ENCODE measurements around the gene GNAI2.
A peak's percentile ranks its signal among the peaks of the same experiment; 100 is the strongest.
"Not testable (repeated sequence)": the region's sequence is repeated elsewhere in the genome, so short reads cannot be mapped to it uniquely, and the experiment has no call there.

Gene GNAI2

GRCh38 chr3:50213373-50213772 lies 22.6 kb upstream of the GNAI2 start:
- ATAC-seq (no peak), DNase-seq (no peak)
- Mint-ChIP-seq H3K4me1 (peaks cover 11% of the 10 kb centered on the region), H3K27ac (no peak overlapping the region), H3K9me3 (no peaks in the 10 kb centered on the region), H3K4me3 (no peak overlapping the region), H3K27me3 (no peaks in the 10 kb centered on the region)

DNA sequence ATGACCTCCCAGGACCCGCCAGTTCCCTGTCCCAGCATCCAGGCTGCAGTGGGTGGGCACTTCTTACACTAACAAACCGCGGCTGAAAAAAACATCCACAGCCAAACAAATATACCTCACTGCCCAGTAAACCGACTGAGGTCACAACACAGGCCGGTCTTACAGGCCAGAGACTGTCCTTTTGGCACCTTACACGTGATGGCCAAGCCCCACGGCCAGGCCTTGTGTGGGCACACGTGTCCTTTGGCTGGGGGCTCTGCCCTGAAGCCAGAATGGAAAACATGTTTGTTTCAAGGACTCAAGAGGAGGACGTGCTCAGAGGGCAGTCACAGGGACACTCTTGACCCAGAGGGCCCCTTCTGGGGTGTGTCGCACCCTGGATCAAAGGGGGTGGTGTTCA lies 21.2 kb upstream of the GNAI2 start:
- no peak overlapping the region for H3K27ac Mint-ChIP-seq
- ATAC-seq, result no peak
- no peaks in the 10 kb centered on the region for H3K9me3 Mint-ChIP-seq
- no peak overlapping the region for H3K4me3 Mint-ChIP-seq
- DNase-seq, result no peak
- H3K4me1 Mint-ChIP-seq, result peaks cover 11% of the 10 kb centered on the region
- no peaks in the 10 kb centered on the region for H3K27me3 Mint-ChIP-seq

GRCh38 chr3:50215529-50215928 lies 20.5 kb upstream of the GNAI2 start:
- no peak overlapping the region for H3K4me3 Mint-ChIP-seq
- no peaks in the 10 kb centered on the region for H3K9me3 Mint-ChIP-seq
- H3K4me1 Mint-ChIP-seq, result peaks cover 17% of the 10 kb centered on the region
- H3K27me3 Mint-ChIP-seq, result no peaks in the 10 kb centered on the region
- no peak overlapping the region for H3K27ac Mint-ChIP-seq
- DNase-seq (no peak), ATAC-seq (no peak)

GRCh38 chr3:50217681-50218080 lies 18.3 kb upstream of the GNAI2 start:
- ATAC-seq, result no peak
- Mint-ChIP-seq H3K4me3 (no peak overlapping the region), H3K27ac (peak overlapping the region in 1 of 2 donors; percentile 20), H3K27me3 (no peaks in the 10 kb centered on the region), H3K4me1 (peaks cover 13% of the 10 kb centered on the region), H3K9me3 (no peaks in the 10 kb centered on the region)
- no peak for DNase-seq

DNA sequence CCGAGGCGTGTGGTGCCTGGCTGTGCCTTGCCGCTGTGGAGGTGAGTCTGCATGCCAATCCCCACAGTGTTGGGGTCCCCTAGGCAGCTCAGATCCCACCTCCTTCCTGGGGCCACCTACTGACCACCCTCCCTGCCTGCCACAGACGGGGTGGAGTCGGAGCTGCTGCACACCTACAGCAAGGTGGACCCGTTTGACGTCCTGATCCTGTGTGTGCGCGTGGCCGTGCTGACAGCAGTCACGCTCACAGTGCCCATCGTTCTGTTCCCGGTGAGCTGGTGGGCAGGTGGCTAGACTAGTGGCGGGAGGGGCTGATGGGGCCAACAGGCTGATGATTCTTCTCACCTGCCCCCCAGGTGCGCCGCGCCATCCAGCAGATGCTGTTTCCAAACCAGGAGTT lies 17.6 kb upstream of the GNAI2 start:
- H3K27ac Mint-ChIP-seq, result no peak overlapping the region
- peaks cover 13% of the 10 kb centered on the region for H3K4me1 Mint-ChIP-seq
- ATAC-seq (no peak), DNase-seq (no peak)
- no peak overlapping the region for H3K4me3 Mint-ChIP-seq
- H3K9me3 Mint-ChIP-seq, result no peaks in the 10 kb centered on the region
- no peaks in the 10 kb centered on the region for H3K27me3 Mint-ChIP-seq

DNA sequence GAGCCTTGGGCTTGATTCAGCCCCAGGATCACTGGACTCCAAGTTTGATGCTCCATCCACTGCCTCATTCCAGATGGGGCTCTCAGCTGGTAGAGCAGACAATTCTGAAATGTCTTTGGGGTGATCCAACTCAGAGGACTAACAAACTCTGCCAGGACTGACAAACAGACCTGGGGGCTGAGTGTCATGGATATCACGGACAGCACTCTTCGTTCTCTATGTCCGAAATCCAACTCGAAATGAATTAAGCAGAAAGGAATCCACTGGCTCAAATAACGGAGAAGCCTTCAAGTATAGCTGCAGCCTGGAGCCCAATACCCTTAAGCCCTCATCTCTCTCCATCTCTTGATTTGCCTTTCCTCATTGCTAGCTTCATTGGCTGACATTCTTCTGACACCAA lies 16.7 kb upstream of the GNAI2 start:
- no peak for DNase-seq
- no peaks in the 10 kb centered on the region for H3K9me3 Mint-ChIP-seq
- peaks cover 13% of the 10 kb centered on the region for H3K4me1 Mint-ChIP-seq
- no peak overlapping the region for H3K27ac Mint-ChIP-seq
- ATAC-seq, result no peak
- H3K4me3 Mint-ChIP-seq, result no peak overlapping the region
- peaks cover 7% of the 10 kb centered on the region for H3K27me3 Mint-ChIP-seq

DNA sequence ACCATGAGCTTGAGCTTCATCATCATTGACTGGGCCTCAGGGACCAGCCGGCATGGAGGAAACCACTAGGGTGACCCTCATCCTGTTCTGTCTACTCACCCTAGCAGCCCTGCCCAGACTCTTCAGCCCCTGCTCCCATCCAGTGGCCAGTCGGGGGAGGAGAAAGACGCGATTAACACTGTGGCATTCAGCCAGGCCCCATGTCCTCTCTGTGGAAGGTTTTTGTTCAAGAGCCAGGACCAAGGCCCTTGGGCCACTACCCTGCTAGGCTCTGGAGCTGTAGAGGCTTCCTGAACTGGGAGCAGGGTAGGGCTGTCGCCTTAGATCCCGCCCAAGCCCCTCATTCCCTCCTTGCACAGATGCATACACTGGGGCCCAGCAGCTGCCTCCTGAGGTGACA lies 15.9 kb upstream of the GNAI2 start:
- DNase-seq (no peak), ATAC-seq (no peak)
- Mint-ChIP-seq H3K27me3 (peaks cover 15% of the 10 kb centered on the region), H3K9me3 (no peaks in the 10 kb centered on the region), H3K4me3 (no peak overlapping the region), H3K27ac (no peak overlapping the region), H3K4me1 (peaks cover 14% of the 10 kb centered on the region)

DNA sequence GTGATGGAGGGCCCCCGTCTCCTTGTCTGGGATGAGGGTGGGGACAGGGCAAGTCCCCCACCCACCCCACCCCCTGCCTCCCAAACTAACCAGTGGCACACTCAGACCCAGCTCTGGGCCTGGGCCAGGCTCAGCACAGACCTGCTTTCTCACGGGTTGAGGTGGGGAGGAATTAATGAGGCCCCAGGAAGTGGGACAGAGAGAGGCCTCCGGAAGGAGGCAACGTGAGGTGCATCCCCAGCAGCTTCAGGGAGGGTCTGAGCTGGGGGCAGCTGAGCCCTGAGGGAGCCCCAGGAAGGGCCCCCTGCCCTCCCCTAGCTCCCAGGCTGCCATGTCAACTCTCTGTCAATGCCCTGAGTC lies 15.0 kb upstream of the GNAI2 start:
- no peak for DNase-seq
- peak; percentile 68 for ATAC-seq
- peaks cover 22% of the 10 kb centered on the region for H3K4me1 Mint-ChIP-seq
- H3K9me3 Mint-ChIP-seq, result no peaks in the 10 kb centered on the region
- H3K27ac Mint-ChIP-seq, result peak overlapping the region; percentile 12 to 61
- H3K4me3 Mint-ChIP-seq, result no peak overlapping the region
- peaks cover 20% of the 10 kb centered on the region for H3K27me3 Mint-ChIP-seq

- no peaks in the 10 kb centered on the region for H3K9me3 Mint-ChIP-seq
- DNase-seq (no peak), ATAC-seq (no peak)
- peaks cover 27% of the 10 kb centered on the region for H3K4me1 Mint-ChIP-seq
- peaks cover 20% of the 10 kb centered on the region for H3K27me3 Mint-ChIP-seq
- H3K27ac Mint-ChIP-seq, result peak overlapping the region; percentile 12 to 61
- H3K4me3 Mint-ChIP-seq, result no peak overlapping the region
Measured at GRCh38 chr3:50221411-50222168, 14.4 kb upstream of the GNAI2 start.

DNA sequence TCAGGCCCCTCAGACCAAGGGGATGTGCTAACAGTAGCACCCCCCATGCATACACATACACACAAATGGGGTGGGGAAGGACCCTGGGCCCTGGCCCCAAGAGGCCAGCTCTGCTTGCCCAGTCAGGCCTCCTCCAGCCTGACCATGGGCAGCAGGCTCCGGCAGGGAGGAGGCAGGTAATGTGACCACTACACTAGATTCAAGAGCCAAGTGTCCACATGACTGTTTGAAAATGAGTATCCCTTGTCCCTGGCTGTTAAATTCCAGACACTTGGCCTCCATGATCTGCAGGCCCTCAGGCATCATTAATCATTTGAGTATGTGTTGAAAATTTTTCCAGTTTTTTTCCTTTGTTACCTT lies 13.9 kb upstream of the GNAI2 start:
- H3K27ac Mint-ChIP-seq, result no peak overlapping the region
- peaks cover 20% of the 10 kb centered on the region for H3K27me3 Mint-ChIP-seq
- H3K4me1 Mint-ChIP-seq, result peaks cover 32% of the 10 kb centered on the region
- DNase-seq (no peak), ATAC-seq (no peak)
- H3K4me3 Mint-ChIP-seq, result no peak overlapping the region
- H3K9me3 Mint-ChIP-seq, result no peaks in the 10 kb centered on the region

DNA sequence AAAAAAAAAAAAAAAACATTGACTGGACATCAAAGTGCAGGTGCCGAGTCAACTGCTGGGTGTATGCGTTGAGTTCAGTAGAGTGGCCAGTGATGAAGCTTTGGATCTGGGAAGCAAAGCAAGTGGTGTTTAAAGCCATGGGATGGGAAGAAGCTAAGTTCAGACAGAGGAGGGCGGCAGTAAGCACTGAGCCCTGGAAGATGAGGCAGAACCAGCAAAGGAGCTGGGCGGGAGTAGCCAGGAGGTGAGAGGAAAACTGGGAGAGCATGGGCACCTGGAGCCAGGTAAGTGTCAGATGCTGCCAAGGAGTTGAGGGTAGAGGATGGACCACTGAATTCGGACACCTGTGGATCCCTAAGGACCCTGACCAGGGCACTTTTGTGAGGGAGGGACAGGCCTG lies 11.4 kb upstream of the GNAI2 start:
- Mint-ChIP-seq H3K9me3 (no peaks in the 10 kb centered on the region), H3K4me1 (peaks cover 46% of the 10 kb centered on the region), H3K4me3 (peak overlapping the region in 1 of 2 donors; percentile 25), H3K27ac (no peak overlapping the region), H3K27me3 (peaks cover 20% of the 10 kb centered on the region)
- DNase-seq (no peak), ATAC-seq (no peak)

DNA sequence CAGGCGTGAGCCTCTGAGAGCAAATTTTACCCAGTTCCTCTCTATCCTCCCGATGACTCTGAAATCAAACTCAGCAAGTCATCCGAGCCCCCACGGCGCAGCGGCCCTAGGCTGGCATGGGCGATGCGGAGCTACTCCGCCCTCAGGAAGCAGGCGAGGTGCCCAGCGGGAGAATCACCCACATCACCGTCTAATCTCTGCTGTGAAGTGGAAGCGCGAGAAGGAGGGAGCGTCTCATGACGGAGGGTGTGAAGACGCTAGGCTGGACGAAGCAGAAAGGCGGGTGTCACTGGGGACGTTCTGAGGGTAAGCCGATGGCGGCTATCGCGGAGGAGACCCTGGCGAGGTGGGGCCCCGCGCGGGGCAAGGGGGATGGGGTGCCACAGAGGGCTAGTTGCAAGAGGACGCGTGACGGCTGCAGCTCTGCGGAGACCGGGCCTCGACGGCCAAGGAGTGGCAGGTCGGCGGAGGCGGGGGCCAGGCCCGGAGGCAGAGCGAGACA lies 9.1 kb upstream of the GNAI2 start:
- peak overlapping the region; percentile 92 to 95 for H3K4me3 Mint-ChIP-seq
- DNase-seq, result no peak
- peaks cover 33% of the 10 kb centered on the region for H3K4me1 Mint-ChIP-seq
- H3K27ac Mint-ChIP-seq, result peak overlapping the region; percentile 69 to 91
- ATAC-seq, result peak; percentile 47
- no peaks in the 10 kb centered on the region for H3K9me3 Mint-ChIP-seq
- H3K27me3 Mint-ChIP-seq, result peaks cover 20% of the 10 kb centered on the region

DNA sequence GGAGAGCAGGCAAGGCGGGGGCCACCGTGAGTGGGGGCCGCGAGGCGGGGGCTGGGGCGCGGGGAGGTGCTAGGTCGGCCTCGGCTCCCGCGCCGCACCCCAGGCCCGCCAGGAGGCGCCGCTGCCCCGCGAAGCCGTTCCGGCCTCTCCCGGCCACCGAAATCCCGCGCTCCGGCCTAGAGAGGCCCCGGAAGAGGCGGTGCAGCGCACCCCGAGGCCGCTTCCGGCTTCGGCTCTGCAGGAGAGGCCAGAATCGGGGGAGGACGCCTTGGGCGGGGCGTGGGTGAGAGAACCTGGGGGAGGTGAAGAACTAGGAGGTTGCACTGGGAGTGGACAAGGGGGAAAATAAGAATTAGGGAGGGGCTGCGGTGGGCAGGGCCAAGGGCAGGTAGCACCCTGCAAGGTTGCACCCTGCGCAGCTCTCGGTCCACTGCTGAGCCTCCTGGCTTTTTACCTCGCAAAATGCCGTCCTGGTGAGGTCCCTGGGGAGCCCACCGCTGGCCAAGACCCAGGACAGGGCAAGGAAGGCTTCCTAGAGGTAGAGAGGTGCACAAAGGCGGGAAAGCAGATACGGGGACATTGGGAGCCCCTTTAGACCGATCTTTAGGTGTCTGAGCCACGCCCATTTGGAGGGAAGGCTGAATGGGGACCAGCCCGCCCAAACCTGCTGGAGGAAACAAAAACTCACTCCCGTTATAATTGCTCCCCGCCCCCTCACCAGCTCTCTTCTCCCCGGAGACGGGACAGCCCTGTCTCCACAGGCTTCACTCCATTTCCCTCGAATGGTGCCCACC lies 8.4 kb upstream of the GNAI2 start:
- peak; percentile 93 to 94 for DNase-seq
- H3K27ac Mint-ChIP-seq, result peak overlapping the region; percentile 91 to 94
- ATAC-seq, result peak; percentile 90
- H3K27me3 Mint-ChIP-seq, result peaks cover 20% of the 10 kb centered on the region
- peaks cover 36% of the 10 kb centered on the region for H3K4me1 Mint-ChIP-seq
- peak overlapping the region; percentile 92 to 95 for H3K4me3 Mint-ChIP-seq
- H3K9me3 Mint-ChIP-seq, result no peaks in the 10 kb centered on the region

DNA sequence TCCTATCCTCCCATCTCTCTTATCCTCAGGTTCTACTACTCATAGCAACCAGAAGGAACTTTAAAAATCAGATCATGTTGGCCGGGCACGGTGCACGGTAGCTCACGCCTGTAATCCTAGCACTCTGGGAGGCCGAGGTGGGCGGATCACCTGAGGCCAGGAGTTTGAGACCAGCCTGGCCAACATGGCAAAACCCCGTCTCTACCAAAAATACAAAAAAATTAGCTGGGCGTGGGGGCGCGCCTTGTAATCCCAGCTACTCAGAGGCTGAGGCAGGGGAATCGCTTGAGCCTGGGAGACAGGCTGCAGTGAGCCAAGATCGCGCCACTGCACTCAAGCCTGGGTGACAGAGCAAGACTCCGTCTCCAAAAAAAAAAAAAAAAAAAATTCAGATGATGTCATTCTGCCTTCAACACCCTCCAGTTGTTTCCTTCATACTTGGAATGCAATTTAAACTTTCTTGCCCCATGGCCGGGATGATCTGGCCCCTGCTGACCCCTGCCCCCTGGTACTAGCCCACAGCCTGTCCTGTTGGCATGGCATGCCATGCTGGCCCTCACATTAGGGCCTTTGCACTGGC lies 7.7 kb upstream of the GNAI2 start:
- Mint-ChIP-seq H3K27me3 (peaks cover 20% of the 10 kb centered on the region), H3K4me3 (peak overlapping the region; percentile 92 to 95), H3K27ac (peak overlapping the region; percentile 41 to 81), H3K4me1 (peaks cover 42% of the 10 kb centered on the region)
- not testable (repeated sequence) for H3K9me3 Mint-ChIP-seq, DNase-seq, ATAC-seq

GRCh38 chr3:50229490-50229889 lies 6.5 kb upstream of the GNAI2 start:
- H3K9me3 Mint-ChIP-seq, result no peaks in the 10 kb centered on the region
- ATAC-seq, result no peak
- peaks cover 11% of the 10 kb centered on the region for H3K27me3 Mint-ChIP-seq
- peaks cover 47% of the 10 kb centered on the region for H3K4me1 Mint-ChIP-seq
- H3K4me3 Mint-ChIP-seq, result no peak overlapping the region
- no peak for DNase-seq
- no peak overlapping the region for H3K27ac Mint-ChIP-seq

Measured in stimulated activated naive CD8-positive, alpha-beta T cell treated with anti-CD3 and anti-CD28 coated beads, Interleukin-15, amount 100 ng/mL, for 72 hours (primary cell).